ENCODE data around the gene MYOZ2.

Gene MYOZ2

DNA sequence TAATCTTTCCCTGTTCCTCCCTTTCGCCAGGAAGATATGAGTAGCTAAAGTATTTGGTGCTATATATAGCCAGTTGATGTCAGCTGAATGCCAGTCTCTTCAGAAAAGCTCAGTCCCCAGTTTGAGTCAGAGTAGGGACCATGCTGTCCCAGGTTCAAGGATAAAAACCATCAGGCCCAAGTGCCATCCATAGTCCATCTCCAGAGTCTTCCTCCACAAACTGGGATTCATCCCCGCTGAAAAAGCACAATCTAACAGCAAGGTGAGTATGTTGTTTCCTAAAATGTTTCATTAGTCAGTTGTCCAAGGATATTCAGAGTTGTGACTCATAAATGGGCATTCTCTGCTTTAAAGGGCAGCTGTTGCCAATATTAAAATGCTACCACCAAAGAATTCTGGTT lies at the start of gene MYOZ2:
Gene MYOZ2 (plus strand): TSS at position 112 of the 401 bp plus-strand sequence. CDS start 694 bp downstream, outside the sequence.
- no peak within 1 kb of the TSS for H3K4me3 ChIP-seq (ENCODE audit: low read depth, low read length)
- TF ChIP-seq, protein P1, sequence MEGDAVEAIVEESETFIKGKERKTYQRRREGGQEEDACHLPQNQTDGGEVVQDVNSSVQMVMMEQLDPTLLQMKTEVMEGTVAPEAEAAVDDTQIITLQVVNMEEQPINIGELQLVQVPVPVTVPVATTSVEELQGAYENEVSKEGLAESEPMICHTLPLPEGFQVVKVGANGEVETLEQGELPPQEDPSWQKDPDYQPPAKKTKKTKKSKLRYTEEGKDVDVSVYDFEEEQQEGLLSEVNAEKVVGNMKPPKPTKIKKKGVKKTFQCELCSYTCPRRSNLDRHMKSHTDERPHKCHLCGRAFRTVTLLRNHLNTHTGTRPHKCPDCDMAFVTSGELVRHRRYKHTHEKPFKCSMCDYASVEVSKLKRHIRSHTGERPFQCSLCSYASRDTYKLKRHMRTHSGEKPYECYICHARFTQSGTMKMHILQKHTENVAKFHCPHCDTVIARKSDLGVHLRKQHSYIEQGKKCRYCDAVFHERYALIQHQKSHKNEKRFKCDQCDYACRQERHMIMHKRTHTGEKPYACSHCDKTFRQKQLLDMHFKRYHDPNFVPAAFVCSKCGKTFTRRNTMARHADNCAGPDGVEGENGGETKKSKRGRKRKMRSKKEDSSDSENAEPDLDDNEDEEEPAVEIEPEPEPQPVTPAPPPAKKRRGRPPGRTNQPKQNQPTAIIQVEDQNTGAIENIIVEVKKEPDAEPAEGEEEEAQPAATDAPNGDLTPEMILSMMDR (IDR thresholded peaks at IDR 0.05; ENCODE audit: control insufficient read depth, extremely low read depth, insufficient read depth) = no peak
- DNase-seq (ENCODE audit: low read depth) = no peak

DNA sequence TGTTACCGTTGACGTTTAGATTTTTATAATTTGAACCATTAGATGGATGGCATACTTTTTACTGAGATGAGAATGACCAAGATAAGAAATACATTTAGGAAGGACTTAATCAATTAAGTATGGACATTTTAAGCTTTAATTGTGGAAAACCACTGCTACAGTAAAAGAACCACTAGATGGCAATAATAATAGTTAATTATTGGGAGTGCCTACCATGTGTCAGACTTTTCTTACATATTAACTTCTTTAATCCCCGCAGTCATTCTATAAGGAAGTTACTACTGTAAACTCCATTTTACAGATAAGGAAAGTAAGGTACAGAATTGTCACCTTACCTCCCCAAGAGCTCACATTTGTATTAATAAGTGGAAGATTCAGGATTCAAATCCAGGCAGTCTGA lies 48.5 kb upstream of the MYOZ2 start:
- TF ChIP-seq, protein P1 (IDR thresholded peaks at IDR 0.05; ENCODE audit: control insufficient read depth, extremely low read depth, insufficient read depth) = peak; percentile 43
- no peak for DNase-seq (ENCODE audit: low read depth)
- H3K4me3 ChIP-seq (ENCODE audit: low read depth, low read length) = no peak overlapping the region

GRCh38 chr4:119087656-119088055 lies 48.0 kb upstream of the MYOZ2 start:
- TF ChIP-seq, protein P1 (IDR thresholded peaks at IDR 0.05; ENCODE audit: control insufficient read depth, extremely low read depth, insufficient read depth) = no peak
- no peak for DNase-seq (ENCODE audit: low read depth)
- H3K4me3 ChIP-seq (ENCODE audit: low read depth, low read length) = no peak overlapping the region

DNA sequence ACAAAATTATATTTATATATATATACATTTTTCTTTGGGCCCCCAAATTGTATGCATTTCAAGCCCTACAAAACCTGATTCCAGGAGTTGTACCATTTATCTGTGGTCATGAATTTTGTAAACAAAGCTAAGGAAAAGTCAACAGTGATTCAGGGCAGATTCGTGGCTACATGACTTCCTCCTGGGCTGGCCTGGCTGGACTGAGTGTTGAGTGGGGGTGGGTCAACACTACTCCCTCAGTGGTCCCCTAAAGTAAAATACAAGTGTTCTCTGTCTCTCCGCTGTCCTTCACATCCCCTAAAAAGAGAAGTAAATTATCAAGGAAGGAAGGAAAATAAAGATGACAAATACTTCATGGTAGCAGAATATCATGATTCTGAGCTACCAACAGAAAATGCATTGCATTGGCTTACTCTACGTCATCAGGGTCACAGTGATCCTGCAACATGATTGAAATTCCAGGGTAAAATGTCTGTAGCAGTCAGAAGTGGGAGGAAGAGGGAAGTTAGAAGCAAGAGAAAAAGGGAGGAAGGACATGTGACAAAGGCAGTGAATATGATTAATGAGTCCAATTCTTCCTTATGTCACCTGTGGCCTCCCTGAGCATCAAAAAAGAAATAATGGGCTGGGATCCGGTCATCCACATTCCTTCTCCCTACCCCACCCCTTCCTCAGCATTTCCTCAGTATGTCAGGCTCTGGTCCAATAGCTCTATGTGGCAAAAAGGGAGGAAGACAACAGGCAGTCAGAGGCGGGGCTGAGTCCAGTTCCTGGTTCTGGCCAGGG lies 42.4 kb upstream of the MYOZ2 start:
- TF ChIP-seq, protein P1 (IDR thresholded peaks at IDR 0.05; ENCODE audit: control insufficient read depth, extremely low read depth, insufficient read depth) = no peak
- no peak overlapping the region for H3K4me3 ChIP-seq (ENCODE audit: low read depth, low read length)
- no peak for DNase-seq (ENCODE audit: low read depth)

DNA sequence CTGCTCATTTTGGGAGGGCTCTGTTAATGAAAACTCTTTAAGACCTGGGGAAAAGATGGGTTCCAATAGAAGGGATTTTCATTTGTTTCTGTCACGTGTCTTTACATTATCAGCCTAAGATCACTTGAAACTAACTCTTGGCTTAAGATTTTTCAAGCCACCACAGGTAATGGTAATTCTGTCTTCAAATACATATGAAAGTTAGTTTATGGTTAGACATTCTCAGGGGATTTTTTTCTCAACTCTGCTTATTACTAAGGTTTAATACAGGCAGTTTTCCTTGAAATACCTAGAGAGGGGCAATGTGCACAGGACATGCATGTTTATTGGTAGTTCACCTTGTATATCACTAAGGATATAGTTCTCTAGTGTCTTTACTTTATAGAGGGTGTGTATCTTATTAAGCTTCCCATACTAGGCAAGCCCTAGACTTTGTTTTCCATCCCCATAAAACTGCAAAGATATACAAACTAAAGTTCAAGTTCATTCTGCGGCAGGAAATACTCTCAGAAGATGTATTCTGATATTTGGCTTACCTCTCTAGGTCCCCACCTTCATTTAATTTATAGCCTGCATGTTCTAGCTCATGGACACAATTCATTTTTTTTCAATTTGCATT lies 38.2 kb upstream of the MYOZ2 start:
- TF ChIP-seq, protein P1 (IDR thresholded peaks at IDR 0.05; ENCODE audit: control insufficient read depth, extremely low read depth, insufficient read depth) = no peak
- H3K4me3 ChIP-seq (ENCODE audit: low read depth, low read length) = no peak overlapping the region
- no peak for DNase-seq (ENCODE audit: low read depth)

DNA sequence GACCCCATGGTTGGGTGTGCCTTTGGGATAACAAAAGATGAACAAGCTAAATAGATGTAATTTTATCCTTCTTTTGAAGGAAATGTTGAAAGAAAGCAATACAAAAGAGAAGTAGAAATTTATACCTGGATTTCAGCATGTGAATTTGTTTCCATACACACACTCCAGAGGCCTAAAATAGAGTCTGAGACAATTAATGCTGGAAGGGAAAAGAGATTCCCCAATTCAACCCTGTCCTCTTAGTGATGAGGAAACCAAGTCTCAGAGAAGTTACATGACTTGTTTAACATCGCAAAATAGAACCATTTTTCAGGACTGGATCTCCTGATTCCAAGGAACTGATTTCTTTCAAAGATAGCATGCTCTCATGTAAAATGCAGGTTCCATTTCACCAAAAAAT lies 37.3 kb upstream of the MYOZ2 start:
- no peak for DNase-seq (ENCODE audit: low read depth)
- TF ChIP-seq, protein P1 (IDR thresholded peaks at IDR 0.05; ENCODE audit: control insufficient read depth, extremely low read depth, insufficient read depth) = no peak
- H3K4me3 ChIP-seq (ENCODE audit: low read depth, low read length) = no peak overlapping the region

Measured in LNCaP clone FGC (cell line).